DOHH2 (cell line): ENCODE measurements around the gene CSMD2.

Source experiments
- EZH2phosphoT487 ChIP-seq: fragments of 200-600 bp; sonication (generic); IDR thresholded peaks from 2 replicates; pipeline ENCODE4 v1.6.1; 2017; ENCODE audit warnings: borderline replicate concordance, mild to moderate bottlenecking, antibody characterized with exemption, low read length, moderate library complexity, mixed read lengths
- TF ChIP-seq, protein P1 (sequence below): fragments of 200-600 bp; sonication (generic); IDR thresholded peaks from one replicate; pipeline ENCODE4 v1.5.1; 2014; ENCODE audit warnings: antibody characterized with exemption, mild to moderate bottlenecking, low read depth, low read length; ENCODE audit not compliant: poor library complexity, severe bottlenecking

- TF ChIP-seq, protein P1, sequence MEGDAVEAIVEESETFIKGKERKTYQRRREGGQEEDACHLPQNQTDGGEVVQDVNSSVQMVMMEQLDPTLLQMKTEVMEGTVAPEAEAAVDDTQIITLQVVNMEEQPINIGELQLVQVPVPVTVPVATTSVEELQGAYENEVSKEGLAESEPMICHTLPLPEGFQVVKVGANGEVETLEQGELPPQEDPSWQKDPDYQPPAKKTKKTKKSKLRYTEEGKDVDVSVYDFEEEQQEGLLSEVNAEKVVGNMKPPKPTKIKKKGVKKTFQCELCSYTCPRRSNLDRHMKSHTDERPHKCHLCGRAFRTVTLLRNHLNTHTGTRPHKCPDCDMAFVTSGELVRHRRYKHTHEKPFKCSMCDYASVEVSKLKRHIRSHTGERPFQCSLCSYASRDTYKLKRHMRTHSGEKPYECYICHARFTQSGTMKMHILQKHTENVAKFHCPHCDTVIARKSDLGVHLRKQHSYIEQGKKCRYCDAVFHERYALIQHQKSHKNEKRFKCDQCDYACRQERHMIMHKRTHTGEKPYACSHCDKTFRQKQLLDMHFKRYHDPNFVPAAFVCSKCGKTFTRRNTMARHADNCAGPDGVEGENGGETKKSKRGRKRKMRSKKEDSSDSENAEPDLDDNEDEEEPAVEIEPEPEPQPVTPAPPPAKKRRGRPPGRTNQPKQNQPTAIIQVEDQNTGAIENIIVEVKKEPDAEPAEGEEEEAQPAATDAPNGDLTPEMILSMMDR, result no peak
- no peak for TF ChIP-seq EZH2phosphoT487
Measured at GRCh38 chr1:33692206-33693188, 472.5 kb downstream of the CSMD2 start.
